ENCODE data around the gene TAC4.

TAC4 gene

DNA sequence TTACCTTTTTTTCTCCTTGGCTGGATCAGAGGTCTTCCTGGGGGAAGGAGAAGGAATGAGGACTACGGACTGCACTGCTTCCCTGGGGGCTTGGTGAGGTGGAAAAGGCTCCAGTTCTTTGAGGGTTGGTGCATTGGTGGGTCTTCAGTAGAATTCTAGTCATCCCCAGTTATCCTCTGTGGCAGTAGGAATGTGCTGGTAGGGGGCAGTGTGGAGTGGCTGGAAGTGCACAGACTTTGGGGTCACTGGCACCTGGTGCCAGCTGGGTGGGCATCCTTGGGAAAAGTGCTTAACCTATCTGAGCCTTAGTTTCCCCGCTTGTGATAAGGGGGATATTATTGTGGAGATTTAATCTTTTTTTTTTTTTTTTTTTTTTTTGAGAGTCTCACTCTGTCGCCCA lies 6.3 kb downstream of the TAC4 start:
- in situ Hi-C loops (cut with HindIII; ENCODE audit: low sequenced_read_pairs): no loop called here
- no peak overlapping the region for H3K4me3 ChIP-seq (ENCODE audit: low read depth, low read length)
- TF ChIP-seq, protein P1, sequence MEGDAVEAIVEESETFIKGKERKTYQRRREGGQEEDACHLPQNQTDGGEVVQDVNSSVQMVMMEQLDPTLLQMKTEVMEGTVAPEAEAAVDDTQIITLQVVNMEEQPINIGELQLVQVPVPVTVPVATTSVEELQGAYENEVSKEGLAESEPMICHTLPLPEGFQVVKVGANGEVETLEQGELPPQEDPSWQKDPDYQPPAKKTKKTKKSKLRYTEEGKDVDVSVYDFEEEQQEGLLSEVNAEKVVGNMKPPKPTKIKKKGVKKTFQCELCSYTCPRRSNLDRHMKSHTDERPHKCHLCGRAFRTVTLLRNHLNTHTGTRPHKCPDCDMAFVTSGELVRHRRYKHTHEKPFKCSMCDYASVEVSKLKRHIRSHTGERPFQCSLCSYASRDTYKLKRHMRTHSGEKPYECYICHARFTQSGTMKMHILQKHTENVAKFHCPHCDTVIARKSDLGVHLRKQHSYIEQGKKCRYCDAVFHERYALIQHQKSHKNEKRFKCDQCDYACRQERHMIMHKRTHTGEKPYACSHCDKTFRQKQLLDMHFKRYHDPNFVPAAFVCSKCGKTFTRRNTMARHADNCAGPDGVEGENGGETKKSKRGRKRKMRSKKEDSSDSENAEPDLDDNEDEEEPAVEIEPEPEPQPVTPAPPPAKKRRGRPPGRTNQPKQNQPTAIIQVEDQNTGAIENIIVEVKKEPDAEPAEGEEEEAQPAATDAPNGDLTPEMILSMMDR (IDR thresholded peaks at IDR 0.05; ENCODE audit: low read depth, low read length, missing control alignments): peak; percentile 16
- no peak for DNase-seq (ENCODE audit: low read depth)

DNA sequence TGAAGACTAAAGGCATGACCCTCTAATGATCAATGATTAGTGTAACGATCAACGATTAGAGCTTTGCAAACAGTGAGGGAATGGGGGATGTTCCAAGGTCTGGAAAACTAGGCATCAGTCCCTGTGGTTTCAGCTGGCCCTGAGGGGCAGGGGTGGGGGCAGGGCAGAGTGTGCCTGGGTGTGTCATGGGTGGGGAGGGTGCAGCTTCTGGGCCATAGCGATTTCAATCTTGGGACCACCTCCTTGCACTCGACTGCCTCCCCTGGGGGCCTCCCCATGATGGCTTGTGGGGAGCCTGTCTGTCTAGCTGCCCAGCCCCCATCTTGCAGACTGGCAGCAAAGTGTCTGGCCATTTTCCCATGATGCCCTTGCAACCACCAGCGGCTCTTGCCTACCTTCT lies 8.4 kb downstream of the TAC4 start:
- in situ Hi-C loops (cut with HindIII; ENCODE audit: low sequenced_read_pairs): no loop called here
- no peak for DNase-seq (ENCODE audit: low read depth)
- TF ChIP-seq, protein P1 (IDR thresholded peaks at IDR 0.05; ENCODE audit: low read depth, low read length, missing control alignments): no peak
- no peak overlapping the region for H3K4me3 ChIP-seq (ENCODE audit: low read depth, low read length)

DNA sequence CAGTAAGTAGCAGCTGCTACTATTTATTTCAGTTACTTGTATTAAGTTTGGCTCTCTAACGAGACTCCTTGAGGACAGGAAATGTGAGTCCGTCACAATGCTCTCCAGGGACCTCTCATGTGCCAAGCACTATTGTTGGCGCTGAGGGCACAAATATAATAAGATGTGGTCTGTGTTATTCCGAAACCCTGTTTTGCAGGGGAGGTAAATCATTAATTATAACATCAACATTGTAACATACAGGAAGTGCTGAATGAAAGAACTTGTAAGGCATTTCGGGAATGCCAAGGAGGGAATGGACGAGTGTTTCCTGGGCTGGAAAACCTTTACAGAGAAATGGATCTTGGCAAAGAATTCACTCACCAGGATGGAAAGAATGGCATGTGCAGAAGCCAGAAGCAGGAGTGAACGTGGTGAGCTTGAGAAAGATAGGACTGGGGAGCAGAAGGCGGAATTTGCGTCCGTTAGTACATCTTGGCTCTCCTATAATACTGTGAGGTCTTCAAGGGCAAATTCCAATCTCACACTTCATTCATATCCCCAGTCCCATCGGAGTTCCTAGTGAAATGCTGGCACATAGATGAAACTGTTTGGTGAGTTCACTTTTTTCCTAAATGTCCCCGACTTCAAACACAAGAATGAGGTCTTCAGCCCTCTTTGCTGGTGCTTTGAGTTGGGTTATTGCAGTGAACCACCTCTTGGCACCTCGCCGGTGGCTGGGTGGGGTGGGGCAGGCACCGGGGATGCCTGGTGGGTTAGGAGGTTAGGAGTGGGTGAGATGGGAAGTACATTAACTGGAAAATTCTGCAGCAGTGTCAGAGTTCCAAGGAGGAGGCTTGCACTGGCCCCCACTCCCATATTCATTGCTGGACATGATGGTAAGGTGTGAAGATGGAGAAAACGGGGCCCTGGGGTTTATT lies 11.5 kb downstream of the TAC4 start:
- peak; percentile 53 for DNase-seq (ENCODE audit: low read depth)
- no peak overlapping the region for H3K4me3 ChIP-seq (ENCODE audit: low read depth, low read length)
- in situ Hi-C loops (cut with HindIII; ENCODE audit: low sequenced_read_pairs): no loop called here
- TF ChIP-seq, protein P1 (IDR thresholded peaks at IDR 0.05; ENCODE audit: low read depth, low read length, missing control alignments): no peak

DNA sequence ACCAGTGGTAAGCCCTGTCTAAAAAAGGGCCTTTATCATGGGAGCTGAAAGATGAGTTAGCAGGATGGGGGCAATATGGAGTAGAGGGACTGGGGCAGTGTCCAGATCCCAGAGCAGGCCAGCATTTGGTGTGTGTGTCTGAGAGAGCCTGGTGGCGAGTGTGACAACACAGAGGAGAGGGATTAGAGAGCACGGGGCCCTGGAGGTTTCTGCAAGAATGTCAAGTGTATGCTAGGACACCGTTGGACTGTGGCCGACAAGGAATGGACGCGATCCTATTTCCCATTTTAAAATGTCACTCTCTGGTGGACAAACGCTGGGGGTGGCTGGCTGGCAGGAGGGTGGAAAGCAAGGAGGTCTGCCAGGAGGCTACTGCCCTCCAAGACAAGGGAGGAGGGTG lies 12.4 kb downstream of the TAC4 start:
- H3K4me3 ChIP-seq (ENCODE audit: low read depth, low read length): no peak overlapping the region
- in situ Hi-C loops (cut with HindIII; ENCODE audit: low sequenced_read_pairs): no loop called here
- TF ChIP-seq, protein P1 (IDR thresholded peaks at IDR 0.05; ENCODE audit: low read depth, low read length, missing control alignments): no peak
- no peak for DNase-seq (ENCODE audit: low read depth)

DNA sequence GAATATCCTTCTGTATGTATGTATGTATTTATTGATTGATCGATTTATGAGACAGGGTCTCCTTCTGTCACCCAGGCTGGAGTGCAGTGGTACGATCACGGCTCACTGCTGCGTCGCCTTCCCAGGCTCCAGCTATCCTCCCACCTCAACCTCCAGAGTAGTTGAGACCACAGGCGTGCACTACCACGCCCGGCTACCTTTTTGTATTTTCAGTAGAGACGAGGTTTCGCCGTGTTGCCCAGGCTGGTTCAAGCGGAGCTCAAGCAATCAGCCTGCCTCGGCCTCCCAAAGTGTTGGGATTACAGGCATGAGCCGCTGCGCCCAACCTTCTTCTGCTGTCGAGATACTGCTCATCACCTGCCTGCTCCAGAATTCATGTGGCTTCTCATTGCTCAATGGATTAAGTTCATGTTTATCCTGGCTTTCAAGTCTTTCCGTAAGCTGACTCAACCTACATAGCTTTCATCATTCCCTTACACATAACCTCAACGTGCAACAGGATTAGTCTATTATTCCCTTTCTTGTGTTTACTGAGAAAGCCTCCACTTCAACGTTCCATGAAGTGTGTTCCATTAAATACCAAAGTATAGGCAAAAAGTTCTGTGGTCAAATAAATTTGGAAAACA lies 13.6 kb downstream of the TAC4 start:
- TF ChIP-seq, protein P1 (IDR thresholded peaks at IDR 0.05; ENCODE audit: low read depth, low read length, missing control alignments): no peak
- in situ Hi-C loops (cut with HindIII; ENCODE audit: low sequenced_read_pairs): no loop called here
- DNase-seq (ENCODE audit: low read depth): no peak
- no peak overlapping the region for H3K4me3 ChIP-seq (ENCODE audit: low read depth, low read length)

DNA sequence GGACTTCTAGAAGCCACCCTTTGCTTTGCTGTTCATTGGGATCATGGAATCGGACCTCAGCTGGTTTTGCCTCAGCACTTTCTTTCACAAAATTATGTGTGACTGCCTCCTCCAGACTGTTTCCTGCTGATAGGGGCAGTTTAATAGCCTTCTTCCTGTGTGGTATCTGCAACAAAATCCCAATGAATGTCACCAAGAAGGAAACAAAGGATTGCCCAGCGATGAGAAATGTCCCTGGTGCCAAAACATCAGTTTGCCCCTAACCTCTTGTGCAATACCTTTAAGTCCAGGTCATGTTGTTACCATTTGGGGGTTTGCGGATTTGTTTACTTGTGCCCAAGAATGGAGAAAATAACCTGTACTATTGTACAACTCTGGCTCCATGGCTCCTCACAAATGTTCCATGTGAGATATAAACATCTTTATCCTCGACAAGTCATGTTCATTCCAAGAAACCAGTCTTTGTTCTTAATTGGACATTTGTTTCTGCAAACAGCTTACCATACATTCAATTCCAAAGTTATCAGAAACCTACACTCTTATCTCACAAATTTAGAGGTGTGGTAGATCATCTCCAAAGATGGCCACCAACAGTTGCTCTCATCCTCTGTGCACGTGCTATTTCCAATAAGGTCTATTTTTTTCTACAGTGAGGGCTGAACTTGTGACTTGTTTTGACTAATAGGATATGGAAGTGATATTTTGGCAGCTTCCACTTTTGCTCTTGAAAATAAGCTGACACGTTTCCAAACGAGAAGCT lies 14.8 kb downstream of the TAC4 start:
- in situ Hi-C loops (cut with HindIII; ENCODE audit: low sequenced_read_pairs): no loop called here
- DNase-seq (ENCODE audit: low read depth): no peak
- TF ChIP-seq, protein P1 (IDR thresholded peaks at IDR 0.05; ENCODE audit: low read depth, low read length, missing control alignments): no peak
- H3K4me3 ChIP-seq (ENCODE audit: low read depth, low read length): no peak overlapping the region

Data from astrocyte of the cerebellum (primary cell).